ENCODE data around the gene CPD.

- no peak for TF ChIP-seq CTCF (conservative IDR thresholded peaks at IDR 0.05 in 1 of 2, IDR thresholded peaks at IDR 0.05 in 1 of 2; ENCODE audit: low read depth in 1 of 2, low read length in 2 of 2)
- no peak for TF ChIP-seq EZH2 (IDR thresholded peaks at IDR 0.05; ENCODE audit: low read length, missing control alignments)
These were observed 9.6 kb upstream of the CPD start for GRCh38 chr17:30368912-30369720.
